ENCODE results near the gene KCNB1.
A peak's percentile ranks its signal among the peaks of the same experiment; 100 is the strongest.

- TF ChIP-seq POLR2A (IDR thresholded peaks at IDR 0.05) (no peak), CTCF (IDR thresholded peaks at IDR 0.05) (no peak), POLR2AphosphoS5 (IDR thresholded peaks at IDR 0.05) (peak; percentile 14 to 57 (median 53))
These were observed 28.2 kb upstream of the KCNB1 start for GRCh38 chr20:49510562-49511122.

Measured in breast epithelium (tissue), 3 donors.